Coronary artery (tissue), 2 donors: Measurements from ENCODE around the gene CELA2A.
"Not testable (repeated sequence)": the region's sequence is repeated elsewhere in the genome, so short reads cannot be mapped to it uniquely, and the experiment has no call there.

Experiments used
- DNase-seq: peaks from one replicate; pipeline ENCODE4 v3.0.0-alpha.2; 2017; ENCODE audit warnings: low spot score
- H3K27ac ChIP-seq, 2 donors: fragments of 200-600 bp; sonication (generic); one replicate each; pipeline ENCODE4 v1.5.1; 2016 to 2019
- H3K4me3 ChIP-seq: fragments of 200-600 bp; sonication (generic); 2 replicates; pipeline ENCODE4 v1.5.1; 2016; ENCODE audit warnings: mild to moderate bottlenecking, moderate library complexity
- TF ChIP-seq, protein P1 (sequence below): fragments of 200-600 bp; sonication (generic); IDR thresholded peaks from one replicate; pipeline ENCODE4 v1.5.1; 2019; ENCODE audit warnings: antibody characterized with exemption

Gene CELA2A

DNA sequence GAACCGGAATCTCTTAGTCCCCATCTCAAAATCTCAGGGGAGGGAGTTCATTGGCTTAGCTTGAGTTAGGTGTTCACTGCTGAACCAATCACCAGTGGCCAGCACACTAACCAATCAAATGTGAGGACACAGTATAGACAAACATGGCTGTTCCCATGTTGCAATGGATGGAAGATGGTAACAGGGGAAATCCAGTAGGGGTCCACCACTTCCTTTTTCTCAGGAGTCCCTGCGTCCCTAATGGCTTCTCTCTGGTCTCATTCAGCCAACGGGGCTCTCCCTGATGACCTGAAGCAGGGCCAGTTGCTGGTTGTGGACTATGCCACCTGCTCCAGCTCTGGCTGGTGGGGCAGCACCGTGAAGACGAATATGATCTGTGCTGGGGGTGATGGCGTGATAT lies 29.1 kb downstream of the CELA2A start:
- no peak overlapping the region for H3K27ac ChIP-seq
- H3K4me3 ChIP-seq, result no peak overlapping the region
- TF ChIP-seq, protein P1, sequence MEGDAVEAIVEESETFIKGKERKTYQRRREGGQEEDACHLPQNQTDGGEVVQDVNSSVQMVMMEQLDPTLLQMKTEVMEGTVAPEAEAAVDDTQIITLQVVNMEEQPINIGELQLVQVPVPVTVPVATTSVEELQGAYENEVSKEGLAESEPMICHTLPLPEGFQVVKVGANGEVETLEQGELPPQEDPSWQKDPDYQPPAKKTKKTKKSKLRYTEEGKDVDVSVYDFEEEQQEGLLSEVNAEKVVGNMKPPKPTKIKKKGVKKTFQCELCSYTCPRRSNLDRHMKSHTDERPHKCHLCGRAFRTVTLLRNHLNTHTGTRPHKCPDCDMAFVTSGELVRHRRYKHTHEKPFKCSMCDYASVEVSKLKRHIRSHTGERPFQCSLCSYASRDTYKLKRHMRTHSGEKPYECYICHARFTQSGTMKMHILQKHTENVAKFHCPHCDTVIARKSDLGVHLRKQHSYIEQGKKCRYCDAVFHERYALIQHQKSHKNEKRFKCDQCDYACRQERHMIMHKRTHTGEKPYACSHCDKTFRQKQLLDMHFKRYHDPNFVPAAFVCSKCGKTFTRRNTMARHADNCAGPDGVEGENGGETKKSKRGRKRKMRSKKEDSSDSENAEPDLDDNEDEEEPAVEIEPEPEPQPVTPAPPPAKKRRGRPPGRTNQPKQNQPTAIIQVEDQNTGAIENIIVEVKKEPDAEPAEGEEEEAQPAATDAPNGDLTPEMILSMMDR, result no peak
- no peak for DNase-seq

GRCh38 chr1:15486844-15487610 lies 30.5 kb downstream of the CELA2A start:
- not testable (repeated sequence) for DNase-seq, H3K27ac ChIP-seq, H3K4me3 ChIP-seq

DNA sequence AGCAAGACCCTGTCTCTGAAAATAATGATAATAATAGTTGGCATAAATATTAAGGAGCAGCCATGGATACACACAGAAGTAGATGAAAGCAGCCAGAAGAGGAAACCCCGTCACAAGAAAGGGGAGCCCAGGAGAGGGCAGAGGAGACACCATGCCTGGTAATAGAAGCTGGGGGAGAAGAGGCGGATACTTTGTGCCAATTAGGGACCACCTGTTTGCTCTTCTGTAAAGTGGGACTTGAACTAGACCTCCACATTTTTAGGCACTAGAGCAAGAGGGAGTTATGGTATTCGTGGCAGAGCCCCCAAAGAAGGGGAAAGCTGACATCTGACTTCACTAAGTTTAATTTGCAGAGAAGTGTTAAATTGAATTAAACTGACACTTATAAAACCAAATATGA lies 31.8 kb downstream of the CELA2A start:
- Histone ChIP-seq H3K27ac (no peak overlapping the region), H3K4me3 (no peak overlapping the region)
- TF ChIP-seq, protein P1, result no peak
- no peak for DNase-seq

DNA sequence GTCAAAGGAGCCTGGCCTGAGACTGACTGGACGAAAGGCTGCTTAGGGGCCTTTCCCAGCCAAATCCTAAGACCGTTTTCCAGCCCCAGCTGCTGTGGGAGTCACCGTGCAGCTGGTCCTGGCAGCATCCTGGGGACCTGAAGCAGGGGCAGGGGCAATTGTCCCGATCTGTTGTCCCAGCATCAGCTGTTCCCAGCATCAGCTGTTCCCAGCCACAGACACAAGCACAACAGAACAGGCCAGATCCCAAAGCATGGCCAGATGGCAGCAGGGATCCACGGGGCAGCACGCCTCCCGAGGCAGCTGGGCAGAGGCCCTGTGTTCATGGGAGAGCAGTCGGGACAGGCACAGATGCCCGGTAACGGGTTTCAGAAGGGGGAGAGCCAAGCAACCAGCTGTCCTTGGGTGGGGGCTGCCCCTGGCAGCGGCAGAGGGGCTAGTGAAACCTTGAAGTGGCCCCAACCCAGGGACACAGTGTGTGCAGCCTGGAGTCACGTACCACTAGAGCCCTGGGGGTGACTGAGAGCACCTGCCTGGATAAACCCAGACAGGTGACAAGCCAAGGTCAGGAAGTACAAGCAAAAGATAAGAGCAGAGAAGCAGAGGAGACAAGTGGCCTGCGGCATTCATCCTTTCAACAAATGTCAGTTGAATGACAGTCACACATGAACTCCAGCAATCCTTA lies 32.7 kb downstream of the CELA2A start:
- no peak for DNase-seq
- TF ChIP-seq, protein P1, result no peak
- H3K27ac ChIP-seq, result no peak overlapping the region
- H3K4me3 ChIP-seq, result no peak overlapping the region

GRCh38 chr1:15491010-15491409 lies 34.5 kb downstream of the CELA2A start:
- DNase-seq, H3K4me3 ChIP-seq, H3K27ac ChIP-seq: not testable (repeated sequence)

GRCh38 chr1:15492596-15492995 lies 36.1 kb downstream of the CELA2A start:
- TF ChIP-seq, protein P1, result no peak
- no peak for DNase-seq
- H3K4me3 ChIP-seq, result no peak overlapping the region
- no peak overlapping the region for H3K27ac ChIP-seq

- Histone ChIP-seq H3K27ac (no peak overlapping the region), H3K4me3 (no peak overlapping the region)
- no peak for DNase-seq
- TF ChIP-seq, protein P1, result no peak
These were observed 37.4 kb downstream of the CELA2A start for GRCh38 chr1:15493869-15494390.
